ENCODE data around the gene ANKRD53.

Gene ANKRD53

GRCh38 chr2:71001981-71002570, 23.6 kb downstream of the ANKRD53 start:
- peaks cover 11% of the 10 kb centered on the region for H3K4me1 ChIP-seq (ENCODE audit: low read length)
- no peaks in the 10 kb centered on the region for H3K27me3 ChIP-seq (replicated peaks; ENCODE audit: insufficient read depth, low read length)
- DNase-seq = no peak
- 0 out of 2 replicates have a peak, but pooled peaks cover 5% of the 10 kb centered on the region for H3F3A ChIP-seq (ENCODE audit: insufficient read depth, low read length)
- H3K79me2 ChIP-seq (ENCODE audit: low read length) = no peaks in the 10 kb centered on the region
- H3K27ac ChIP-seq (ENCODE audit: low read length) = no peak overlapping the region
- no peak for TF ChIP-seq CTCF (IDR thresholded peaks at IDR 0.05; ENCODE audit: low read length)
- no peak for TF ChIP-seq EZH2phosphoT487 (IDR thresholded peaks at IDR 0.05; ENCODE audit: low read length)
- TF ChIP-seq EZH2 (optimal IDR thresholded peaks at IDR 0.05; ENCODE audit: low read depth, low read length) = no peak
- no peak overlapping the region; the same call in 1 of the 2 replicates for H2AFZ ChIP-seq (ENCODE audit: low read length)
- no peaks in the 10 kb centered on the region for H3K9me3 ChIP-seq (replicated peaks; ENCODE audit: insufficient read depth, low read length)
- no peak overlapping the region for H3K9ac ChIP-seq (ENCODE audit: low read length)
- no peaks in the 10 kb centered on the region for H4K20me1 ChIP-seq (ENCODE audit: insufficient read depth, low read length)
- no peaks in the 10 kb centered on the region for H3K36me3 ChIP-seq (replicated peaks; ENCODE audit: insufficient read depth, low read length)
- H3K4me2 ChIP-seq (ENCODE audit: low read depth, low read length) = no peak overlapping the region
- no peaks in the 10 kb centered on the region for H3K9me2 ChIP-seq (replicated peaks; ENCODE audit: insufficient read depth, low read length)
- no peak overlapping the region for H3K4me3 ChIP-seq (ENCODE audit: low read length)

- Histone ChIP-seq H3K4me2 (ENCODE audit: low read depth, low read length) (no peak overlapping the region), H4K20me1 (ENCODE audit: insufficient read depth, low read length) (no peaks in the 10 kb centered on the region), H3K4me3 (ENCODE audit: low read length) (no peak overlapping the region), H3K36me3 (replicated peaks; ENCODE audit: insufficient read depth, low read length) (no peaks in the 10 kb centered on the region), H3K9ac (ENCODE audit: low read length) (no peak overlapping the region), H3K27me3 (replicated peaks; ENCODE audit: insufficient read depth, low read length) (no peaks in the 10 kb centered on the region), H3K27ac (ENCODE audit: low read length) (no peak overlapping the region), H2AFZ (ENCODE audit: low read length) (no peak overlapping the region), H3F3A (ENCODE audit: insufficient read depth, low read length) (0 out of 2 replicates have a peak, but pooled peaks cover 5% of the 10 kb centered on the region), H3K9me2 (replicated peaks; ENCODE audit: insufficient read depth, low read length) (no peaks in the 10 kb centered on the region), H3K4me1 (ENCODE audit: low read length) (peaks cover 11% of the 10 kb centered on the region), H3K79me2 (ENCODE audit: low read length) (no peaks in the 10 kb centered on the region), H3K9me3 (replicated peaks; ENCODE audit: insufficient read depth, low read length) (no peaks in the 10 kb centered on the region)
- DNase-seq = no peak
- TF ChIP-seq EZH2 (optimal IDR thresholded peaks at IDR 0.05; ENCODE audit: low read depth, low read length) = no peak
- no peak for TF ChIP-seq CTCF (IDR thresholded peaks at IDR 0.05; ENCODE audit: low read length)
- no peak for TF ChIP-seq EZH2phosphoT487 (IDR thresholded peaks at IDR 0.05; ENCODE audit: low read length)
These were observed 25.0 kb downstream of the ANKRD53 start for GRCh38 chr2:71003396-71003795.

- H2AFZ ChIP-seq (ENCODE audit: low read length) = no peak overlapping the region
- no peaks in the 10 kb centered on the region for H3K9me3 ChIP-seq (replicated peaks; ENCODE audit: insufficient read depth, low read length)
- no peaks in the 10 kb centered on the region for H3K36me3 ChIP-seq (replicated peaks; ENCODE audit: insufficient read depth, low read length)
- no peak overlapping the region for H3K4me3 ChIP-seq (ENCODE audit: low read length)
- no peaks in the 10 kb centered on the region for H3K27me3 ChIP-seq (replicated peaks; ENCODE audit: insufficient read depth, low read length)
- no peaks in the 10 kb centered on the region for H4K20me1 ChIP-seq (ENCODE audit: insufficient read depth, low read length)
- H3F3A ChIP-seq (ENCODE audit: insufficient read depth, low read length) = 0 out of 2 replicates have a peak, but pooled peaks cover 4% of the 10 kb centered on the region
- H3K9ac ChIP-seq (ENCODE audit: low read length) = no peak overlapping the region
- TF ChIP-seq EZH2 (optimal IDR thresholded peaks at IDR 0.05; ENCODE audit: low read depth, low read length) = no peak
- TF ChIP-seq CTCF (IDR thresholded peaks at IDR 0.05; ENCODE audit: low read length) = no peak
- no peak for DNase-seq
- peaks cover 9% of the 10 kb centered on the region for H3K4me1 ChIP-seq (ENCODE audit: low read length)
- no peak overlapping the region for H3K4me2 ChIP-seq (ENCODE audit: low read depth, low read length)
- H3K9me2 ChIP-seq (replicated peaks; ENCODE audit: insufficient read depth, low read length) = no peaks in the 10 kb centered on the region
- H3K27ac ChIP-seq (ENCODE audit: low read length) = no peak overlapping the region
- H3K79me2 ChIP-seq (ENCODE audit: low read length) = no peaks in the 10 kb centered on the region
These were observed 25.7 kb downstream of the ANKRD53 start for GRCh38 chr2:71003966-71004755.

Measured in MM.1S (cell line).